ENCODE data around the gene CMSS1.

DNA sequence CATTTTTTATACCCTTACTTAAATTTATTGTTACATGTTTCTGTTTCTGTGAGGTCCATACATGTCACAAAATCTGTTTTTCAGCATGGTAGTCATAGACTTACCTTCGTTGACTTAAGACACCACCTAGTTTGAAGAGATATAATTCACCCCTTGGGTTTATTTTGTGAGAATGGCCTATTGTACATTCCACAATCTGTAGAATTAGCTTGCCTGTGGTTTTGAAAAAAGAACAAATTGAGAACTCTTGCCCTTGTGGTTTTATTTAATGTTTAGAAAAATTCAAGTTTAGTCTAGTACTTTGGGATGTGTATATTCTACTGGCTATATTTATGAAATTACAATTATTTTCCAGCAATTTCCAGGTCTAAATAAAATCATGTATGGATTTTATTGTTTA is 265.1 kb downstream of the CMSS1 start:
- TF ChIP-seq, protein P1, sequence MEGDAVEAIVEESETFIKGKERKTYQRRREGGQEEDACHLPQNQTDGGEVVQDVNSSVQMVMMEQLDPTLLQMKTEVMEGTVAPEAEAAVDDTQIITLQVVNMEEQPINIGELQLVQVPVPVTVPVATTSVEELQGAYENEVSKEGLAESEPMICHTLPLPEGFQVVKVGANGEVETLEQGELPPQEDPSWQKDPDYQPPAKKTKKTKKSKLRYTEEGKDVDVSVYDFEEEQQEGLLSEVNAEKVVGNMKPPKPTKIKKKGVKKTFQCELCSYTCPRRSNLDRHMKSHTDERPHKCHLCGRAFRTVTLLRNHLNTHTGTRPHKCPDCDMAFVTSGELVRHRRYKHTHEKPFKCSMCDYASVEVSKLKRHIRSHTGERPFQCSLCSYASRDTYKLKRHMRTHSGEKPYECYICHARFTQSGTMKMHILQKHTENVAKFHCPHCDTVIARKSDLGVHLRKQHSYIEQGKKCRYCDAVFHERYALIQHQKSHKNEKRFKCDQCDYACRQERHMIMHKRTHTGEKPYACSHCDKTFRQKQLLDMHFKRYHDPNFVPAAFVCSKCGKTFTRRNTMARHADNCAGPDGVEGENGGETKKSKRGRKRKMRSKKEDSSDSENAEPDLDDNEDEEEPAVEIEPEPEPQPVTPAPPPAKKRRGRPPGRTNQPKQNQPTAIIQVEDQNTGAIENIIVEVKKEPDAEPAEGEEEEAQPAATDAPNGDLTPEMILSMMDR (IDR thresholded peaks at IDR 0.05; ENCODE audit: low read length) = no peak
- no peak for TF ChIP-seq EZH2 (IDR thresholded peaks at IDR 0.05; ENCODE audit: borderline replicate concordance, low read length)

Measured in OCI-LY1 (cell line).